ENCODE results near the gene OR2C1.

Gene OR2C1

GRCh38 chr16:3400779-3401688, 45.3 kb downstream of the OR2C1 start, which contains the start of the genes ZNF174 and ZSCAN32:
Gene ZNF174 (plus strand): TSS chr16:3401215. CDS start chr16:3402005, 790 bp downstream.
Gene ZSCAN32 (minus strand): TSS chr16:3401004. CDS start chr16:3397557, 3,447 bp downstream.
- DNase-seq, result peak; percentile 99

DNA sequence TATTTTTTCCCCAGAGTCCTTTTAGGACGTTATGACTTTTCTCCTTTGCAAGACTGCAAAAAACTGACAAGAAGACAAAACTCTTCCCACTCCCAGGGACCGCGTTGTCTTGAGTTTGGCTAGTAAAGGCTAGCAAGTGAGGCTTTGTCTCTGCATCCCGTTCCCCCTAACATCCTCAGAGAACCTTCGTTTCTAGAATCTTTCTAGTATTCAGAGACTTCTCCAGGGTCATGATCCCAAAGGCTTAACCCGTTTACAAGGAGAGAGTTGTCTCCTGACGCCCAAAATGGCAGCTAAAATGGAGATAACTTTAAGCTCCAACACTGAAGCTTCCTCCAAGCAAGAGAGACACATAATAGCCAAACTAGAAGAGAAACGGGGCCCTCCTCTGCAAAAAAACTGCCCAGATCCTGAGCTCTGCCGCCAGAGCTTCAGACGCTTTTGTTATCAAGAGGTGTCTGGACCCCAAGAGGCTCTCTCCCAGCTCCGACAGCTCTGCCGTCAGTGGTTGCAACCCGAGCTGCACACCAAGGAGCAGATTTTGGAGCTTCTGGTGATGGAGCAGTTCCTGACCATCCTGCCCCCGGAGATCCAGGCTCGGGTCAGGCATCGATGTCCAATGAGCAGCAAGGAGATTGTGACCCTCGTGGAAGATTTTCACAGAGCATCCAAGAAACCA, 46.2 kb downstream of the OR2C1 start:
- no peak for DNase-seq

All from NCI-H1092 treated with DMSO at 0.1 percent for 48 hours (cell line).